Inferior parietal cortex (tissue), 1 donor: Measurements from ENCODE around the gene TGDS.
"Not testable (repeated sequence)": the region's sequence is repeated elsewhere in the genome, so short reads cannot be mapped to it uniquely, and the experiment has no call there.

Experiments used
- DNase-seq: peaks from one replicate; pipeline ENCODE4 v3.0.0-alpha.2; 2016; ENCODE audit errors: extremely low spot score

TGDS gene

GRCh38 chr13:94595950-94596574 is at the start of gene TGDS:
TGDS (minus strand) TSS chr13:94596152; CDS start chr13:94596136, 16 bp downstream.
- DNase-seq = peak; percentile 88

- no peak for DNase-seq
Measured at GRCh38 chr13:94641409-94641941, 45.5 kb upstream of the TGDS start.

GRCh38 chr13:94640721-94641120 is 44.8 kb upstream of the TGDS start:
- DNase-seq = no peak

- not testable (repeated sequence) for DNase-seq
Measured at GRCh38 chr13:94637677-94638076, 41.7 kb upstream of the TGDS start.

- no peak for DNase-seq
Measured at GRCh38 chr13:94636942-94637578, 41.1 kb upstream of the TGDS start.

- DNase-seq = not testable (repeated sequence)
Measured at GRCh38 chr13:94636096-94636495, 40.1 kb upstream of the TGDS start.

- no peak for DNase-seq
Measured at GRCh38 chr13:94632226-94632980, 36.5 kb upstream of the TGDS start.

GRCh38 chr13:94630858-94631257 is 34.9 kb upstream of the TGDS start:
- no peak for DNase-seq

- DNase-seq = no peak
Measured at GRCh38 chr13:94623316-94623715, 27.4 kb upstream of the TGDS start.

- DNase-seq = no peak
Measured at GRCh38 chr13:94622344-94622743, 26.4 kb upstream of the TGDS start.

GRCh38 chr13:94620286-94620896 is 24.4 kb upstream of the TGDS start:
- DNase-seq = no peak

GRCh38 chr13:94617389-94618000 is 21.5 kb upstream of the TGDS start:
- DNase-seq = peak; percentile 84

GRCh38 chr13:94613051-94613450 is 17.1 kb upstream of the TGDS start:
- DNase-seq = no peak

- no peak for DNase-seq
Measured at GRCh38 chr13:94612050-94612449, 16.1 kb upstream of the TGDS start.

- DNase-seq = no peak
Measured at GRCh38 chr13:94610475-94610874, 14.5 kb upstream of the TGDS start.

- DNase-seq = no peak
Measured at GRCh38 chr13:94609196-94609595, 13.2 kb upstream of the TGDS start.

- no peak for DNase-seq
Measured at GRCh38 chr13:94608586-94608985, 12.6 kb upstream of the TGDS start.

GRCh38 chr13:94607939-94608338 is 12.0 kb upstream of the TGDS start:
- no peak for DNase-seq

GRCh38 chr13:94607056-94607455 is 11.1 kb upstream of the TGDS start:
- DNase-seq = no peak

- DNase-seq = no peak
Measured at GRCh38 chr13:94602467-94602866, 6.5 kb upstream of the TGDS start.
